Astrocyte (in vitro differentiated cells and primary cell): ENCODE data around the gene AATK. TPM values are rescaled to one million over a fixed set of nuclear protein-coding genes. Genes with fewer than 3 reads are reported as not detected.

ENCODE experiments used
- DNase-seq: peaks from one replicate; pipeline ENCODE4 v3.0.0-alpha.2; 2010; ENCODE audit warnings: low read depth
- FAIRE-seq: peaks from 2 replicates; lab custom pipeline; 2011; peaks lifted over from hg19 to GRCh38; lab: Jason Lieb, UNC
- H2AFZ ChIP-seq: 2 replicates; pipeline ENCODE4 v1.6.0; 2012; ENCODE audit warnings: low read depth, low read length, inconsistent platforms
- H3K27ac ChIP-seq: 2 replicates; pipeline ENCODE4 v1.5.1; 2011; ENCODE audit warnings: low read depth, low read length, inconsistent platforms
- H3K27me3 ChIP-seq: 2 replicates; pipeline ENCODE4 v1.6.0; 2011; ENCODE audit warnings: low read length, inconsistent platforms; ENCODE audit not compliant: insufficient read depth
- H3K36me3 ChIP-seq: 2 replicates; pipeline ENCODE4 v1.5.1; 2011; ENCODE audit warnings: low read length, inconsistent platforms; ENCODE audit not compliant: insufficient read depth
- H3K4me1 ChIP-seq: 2 replicates; pipeline ENCODE4 v1.5.1; 2011; ENCODE audit warnings: low read length, inconsistent platforms; ENCODE audit not compliant: insufficient read depth
- H3K4me2 ChIP-seq: 2 replicates; pipeline ENCODE4 v1.6.0; 2012; ENCODE audit warnings: low read length, inconsistent platforms
- H3K4me3 ChIP-seq: 2 replicates; pipeline ENCODE4 v1.5.1; 2011; ENCODE audit warnings: low read depth, mild to moderate bottlenecking, low read length, inconsistent platforms; ENCODE audit not compliant: insufficient read depth
- H3K79me2 ChIP-seq: 2 replicates; pipeline ENCODE4 v1.6.0; 2012; ENCODE audit warnings: mild to moderate bottlenecking, low read length, inconsistent platforms; ENCODE audit not compliant: insufficient read depth
- H3K9ac ChIP-seq: 2 replicates; pipeline ENCODE4 v1.6.0; 2012; ENCODE audit warnings: mild to moderate bottlenecking, low read length, inconsistent platforms
- H3K9me3 ChIP-seq: 2 replicates; pipeline ENCODE4 v1.5.1; 2012; ENCODE audit warnings: low read depth, mild to moderate bottlenecking, low read length, inconsistent platforms; ENCODE audit not compliant: insufficient read depth
- H4K20me1 ChIP-seq: 2 replicates; pipeline ENCODE4 v1.6.0; 2012; ENCODE audit warnings: low read length, inconsistent platforms; ENCODE audit not compliant: insufficient read depth
- H3K27ac Mint-ChIP-seq: one replicate; pipeline ENCODE4 v1.8.0; 2021; ENCODE audit warnings: mild to moderate bottlenecking, mixed read lengths; ENCODE audit not compliant: unreplicated experiment
- H3K27me3 Mint-ChIP-seq: one replicate; pipeline ENCODE4 v1.8.0; 2021; ENCODE audit warnings: low read depth, mixed read lengths; ENCODE audit not compliant: unreplicated experiment
- H3K36me3 Mint-ChIP-seq: one replicate; pipeline ENCODE4 v1.8.0; 2021; ENCODE audit warnings: low read depth, mixed read lengths; ENCODE audit not compliant: unreplicated experiment
- H3K4me1 Mint-ChIP-seq: one replicate; pipeline ENCODE4 v1.8.0; 2021; ENCODE audit warnings: low read depth, mixed read lengths; ENCODE audit not compliant: unreplicated experiment
- H3K4me3 Mint-ChIP-seq: one replicate; pipeline ENCODE4 v1.8.0; 2021; ENCODE audit warnings: mild to moderate bottlenecking, moderate library complexity, mixed read lengths; ENCODE audit not compliant: unreplicated experiment
- H3K9me3 Mint-ChIP-seq: one replicate; pipeline ENCODE4 v1.8.0; 2021; ENCODE audit warnings: mild to moderate bottlenecking, mixed read lengths; ENCODE audit not compliant: unreplicated experiment
- EZH2 ChIP-seq: IDR thresholded peaks from 2 replicates; pipeline ENCODE4 v1.6.1; 2012; ENCODE audit warnings: mild to moderate bottlenecking, low read length, inconsistent platforms; ENCODE audit not compliant: insufficient read depth
- total RNA-seq: library from RNA; stranded (reverse); gene quantifications from 2 replicates; pipeline ENCODE4 v1.2.1, GENCODE V29; 2021
- TF ChIP-seq, protein P1 (sequence below): IDR thresholded peaks from 2 replicates; pipeline ENCODE4 v1.5.1; 2011; ENCODE audit warnings: low read depth, mild to moderate bottlenecking, inconsistent platforms, low read length, moderate library complexity; ENCODE audit not compliant: insufficient read depth

Gene AATK
- total RNA-seq, 1 donor from 2014 or later: 0.54 TPM

DNA sequence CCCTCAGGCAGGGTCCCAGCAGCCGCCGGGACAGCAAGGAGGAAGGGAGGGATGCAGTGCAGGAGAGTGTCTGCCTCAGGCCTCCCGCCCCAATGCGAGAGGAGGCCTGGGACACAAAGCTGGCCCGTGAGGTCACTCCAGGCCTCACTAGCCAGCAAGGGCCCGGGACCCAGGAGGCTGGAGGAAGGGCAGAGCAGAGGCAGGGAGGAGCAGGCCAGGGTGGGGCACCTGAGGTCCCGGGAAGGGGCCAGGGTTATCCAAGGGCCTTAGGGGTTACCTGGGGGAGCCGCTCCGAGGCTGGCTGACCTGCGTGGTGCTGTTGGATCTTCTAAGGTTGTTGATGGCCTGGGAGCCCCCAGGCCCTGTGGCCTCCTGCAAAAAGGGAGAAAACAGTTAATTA is 42.6 kb upstream of the AATK start:
- H3K27me3 ChIP-seq: no peaks in the 10 kb centered on the region
- FAIRE-seq (no peak), DNase-seq (no peak)
- peaks cover 4% of the 10 kb centered on the region for H3K36me3 Mint-ChIP-seq
- H3K4me3 Mint-ChIP-seq: no peak overlapping the region
- no peaks in the 10 kb centered on the region for H3K9me3 ChIP-seq
- H3K9me3 Mint-ChIP-seq: no peaks in the 10 kb centered on the region
- H4K20me1 ChIP-seq: peaks cover 4% of the 10 kb centered on the region
- no peak overlapping the region for H3K27ac ChIP-seq
- no peak overlapping the region for H3K4me2 ChIP-seq
- H3K4me3 ChIP-seq: no peak overlapping the region
- H3K4me1 ChIP-seq: peaks cover 5% of the 10 kb centered on the region
- peaks cover 2% of the 10 kb centered on the region for H3K27me3 Mint-ChIP-seq
- no peak overlapping the region for H3K27ac Mint-ChIP-seq
- H3K4me1 Mint-ChIP-seq: peaks cover 5% of the 10 kb centered on the region
- no peaks in the 10 kb centered on the region for H3K36me3 ChIP-seq
- TF ChIP-seq EZH2: no peak
- TF ChIP-seq, protein P1, sequence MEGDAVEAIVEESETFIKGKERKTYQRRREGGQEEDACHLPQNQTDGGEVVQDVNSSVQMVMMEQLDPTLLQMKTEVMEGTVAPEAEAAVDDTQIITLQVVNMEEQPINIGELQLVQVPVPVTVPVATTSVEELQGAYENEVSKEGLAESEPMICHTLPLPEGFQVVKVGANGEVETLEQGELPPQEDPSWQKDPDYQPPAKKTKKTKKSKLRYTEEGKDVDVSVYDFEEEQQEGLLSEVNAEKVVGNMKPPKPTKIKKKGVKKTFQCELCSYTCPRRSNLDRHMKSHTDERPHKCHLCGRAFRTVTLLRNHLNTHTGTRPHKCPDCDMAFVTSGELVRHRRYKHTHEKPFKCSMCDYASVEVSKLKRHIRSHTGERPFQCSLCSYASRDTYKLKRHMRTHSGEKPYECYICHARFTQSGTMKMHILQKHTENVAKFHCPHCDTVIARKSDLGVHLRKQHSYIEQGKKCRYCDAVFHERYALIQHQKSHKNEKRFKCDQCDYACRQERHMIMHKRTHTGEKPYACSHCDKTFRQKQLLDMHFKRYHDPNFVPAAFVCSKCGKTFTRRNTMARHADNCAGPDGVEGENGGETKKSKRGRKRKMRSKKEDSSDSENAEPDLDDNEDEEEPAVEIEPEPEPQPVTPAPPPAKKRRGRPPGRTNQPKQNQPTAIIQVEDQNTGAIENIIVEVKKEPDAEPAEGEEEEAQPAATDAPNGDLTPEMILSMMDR: no peak
- H3K9ac ChIP-seq: no peak overlapping the region
- H2AFZ ChIP-seq: no peak overlapping the region
- no peaks in the 10 kb centered on the region for H3K79me2 ChIP-seq

DNA sequence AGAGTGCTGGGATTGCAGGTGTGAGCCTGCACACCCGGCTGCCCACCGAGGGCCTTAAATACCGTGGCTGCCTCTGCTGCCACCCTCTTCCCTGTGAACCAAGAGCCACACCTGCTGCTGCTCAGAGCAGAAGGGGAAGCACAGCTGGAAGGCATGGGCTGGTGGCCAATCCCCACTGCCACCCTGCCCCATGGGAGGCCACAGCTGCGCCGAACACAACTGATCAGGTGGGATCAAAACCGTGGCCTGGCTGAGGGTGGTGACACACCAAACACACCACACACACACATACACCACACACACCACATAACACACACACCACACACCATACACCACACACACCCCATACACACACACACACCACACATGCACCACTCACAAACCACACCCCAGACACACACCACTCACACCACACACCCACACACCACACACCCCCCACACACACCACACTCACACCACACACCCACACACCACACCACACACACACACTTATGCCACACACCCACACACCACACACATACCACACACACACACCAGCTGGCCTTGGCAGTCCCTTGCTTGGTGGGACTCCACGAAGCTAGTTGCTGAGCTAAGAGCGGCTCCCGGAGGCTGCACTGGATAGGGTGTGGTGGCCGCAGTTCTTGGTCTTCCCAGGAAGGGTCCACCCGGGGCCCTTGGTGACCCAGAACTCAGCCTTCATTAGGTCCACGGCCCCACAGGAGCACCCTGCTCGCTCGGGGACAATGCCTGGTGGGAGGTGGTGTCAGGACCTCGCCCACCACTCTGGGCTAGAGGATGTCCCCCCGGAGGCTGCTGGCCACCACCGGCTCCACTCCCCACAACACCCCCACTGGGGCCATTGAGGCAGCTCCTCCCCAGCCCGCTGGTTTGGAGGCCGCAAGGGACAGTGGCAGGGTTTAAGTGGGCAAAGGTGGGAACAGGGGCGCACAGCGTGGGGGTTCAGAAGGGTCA is 41.9 kb upstream of the AATK start:
- FAIRE-seq (no peak), DNase-seq (no peak)
- H3K9me3 ChIP-seq: no peaks in the 10 kb centered on the region
- Mint-ChIP-seq H3K9me3 (no peaks in the 10 kb centered on the region), H3K4me3 (no peak overlapping the region), H3K27ac (no peak overlapping the region), H3K27me3 (peaks cover 2% of the 10 kb centered on the region), H3K36me3 (peaks cover 4% of the 10 kb centered on the region), H3K4me1 (peaks cover 5% of the 10 kb centered on the region)
- no peaks in the 10 kb centered on the region for H3K79me2 ChIP-seq
- H3K27ac ChIP-seq: no peak overlapping the region
- TF ChIP-seq, protein P1: no peak
- no peak for TF ChIP-seq EZH2
- H2AFZ ChIP-seq: no peak overlapping the region
- peaks cover 5% of the 10 kb centered on the region for H3K4me1 ChIP-seq
- no peaks in the 10 kb centered on the region for H3K27me3 ChIP-seq
- H3K4me2 ChIP-seq: no peak overlapping the region
- H3K9ac ChIP-seq: no peak overlapping the region
- no peak overlapping the region for H3K4me3 ChIP-seq
- H3K36me3 ChIP-seq: no peaks in the 10 kb centered on the region
- peaks cover 4% of the 10 kb centered on the region for H4K20me1 ChIP-seq

DNA sequence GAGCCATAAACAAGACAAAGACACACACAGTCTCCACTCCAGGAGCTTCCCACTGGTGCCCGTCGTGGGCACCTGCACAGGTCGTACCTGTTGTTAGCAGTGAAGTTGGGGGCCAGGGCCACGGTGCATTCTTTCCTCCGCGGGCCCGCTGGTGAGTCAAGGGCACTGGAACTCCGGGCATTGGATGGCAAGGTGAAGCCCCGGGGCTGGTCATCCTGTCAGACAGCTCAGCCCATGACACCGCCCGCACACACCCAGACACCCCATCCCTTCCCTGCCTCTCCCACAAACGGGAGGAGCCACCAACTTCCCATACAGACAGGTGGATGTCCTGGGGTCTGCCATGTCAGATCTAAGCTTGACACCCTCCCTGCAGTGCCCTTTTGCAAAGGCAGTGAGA is 40.6 kb upstream of the AATK start:
- no peak for TF ChIP-seq EZH2
- TF ChIP-seq, protein P1: no peak
- no peak for FAIRE-seq

More for the DNA sequence above, 40.6 kb upstream of the AATK start:
- Histone ChIP-seq H4K20me1 (peaks cover 4% of the 10 kb centered on the region), H3K79me2 (no peaks in the 10 kb centered on the region), H3K27me3 (no peaks in the 10 kb centered on the region), H3K4me2 (no peak overlapping the region), H3K4me1 (peaks cover 5% of the 10 kb centered on the region), H2AFZ (no peak overlapping the region), H3K27ac (no peak overlapping the region), H3K36me3 (no peaks in the 10 kb centered on the region), H3K9ac (no peak overlapping the region), H3K9me3 (no peaks in the 10 kb centered on the region), H3K4me3 (no peak overlapping the region)
- Mint-ChIP-seq H3K9me3 (no peaks in the 10 kb centered on the region), H3K4me1 (peaks cover 5% of the 10 kb centered on the region), H3K4me3 (no peak overlapping the region), H3K36me3 (peaks cover 4% of the 10 kb centered on the region), H3K27ac (no peak overlapping the region), H3K27me3 (peaks cover 2% of the 10 kb centered on the region)
- DNase-seq: no peak
